K562 (cell line): Measurements from ENCODE around the gene PHF12. TPM values are rescaled to one million over a fixed set of nuclear protein-coding genes. Genes with fewer than 3 reads are reported as not detected.

ENCODE experiments used
- E2F3 ChIP-seq: fragments of 250-450 bp; sonication (Bioruptor Pico); IDR thresholded peaks from 2 replicates; pipeline ENCODE4 v1.4.0; 2020; ENCODE audit warnings: mild to moderate bottlenecking
- ELF1 ChIP-seq: fragments of 200-800 bp; sonication (Bioruptor generic); IDR thresholded peaks from 2 replicates; pipeline ENCODE4 v1.6.1; 2016; ENCODE audit warnings: missing genetic modification characterization, missing compliant biosample characterization
- FOSL1 ChIP-seq: fragments of 200-800 bp; sonication (Bioruptor generic); conservative IDR thresholded peaks from 2 replicates; pipeline ENCODE4 v1.6.1; 2016; ENCODE audit warnings: missing genetic modification characterization, missing compliant biosample characterization
- L3MBTL2 ChIP-seq: fragments of 450-650 bp; IDR thresholded peaks from 2 replicates; pipeline ENCODE4 v1.6.1; 2016; ENCODE audit warnings: mild to moderate bottlenecking, moderate library complexity
- NFXL1 ChIP-seq: fragments of 450-650 bp; formaldehyde crosslinking; IDR thresholded peaks from 2 replicates; pipeline ENCODE4 v1.4.0; 2021; ENCODE audit warnings: mild to moderate bottlenecking
- NR2C2 ChIP-seq, 2 experiments: fragments of 200-800 bp in 1 of 2; sonication (Bioruptor generic) in 1 of 2; sonication (generic) in 1 of 2; formaldehyde crosslinking in 1 of 2; IDR thresholded peaks; 2 replicates each; pipeline versions ENCODE4 v1.6.1 to v1.8.0; 2016 to 2022; ENCODE audit warnings: mild to moderate bottlenecking in 1 of 2, missing compliant biosample characterization in 1 of 2, missing genetic modification characterization in 1 of 2, missing genetic modification reagents in 1 of 2
- NRF1 ChIP-seq, 2 experiments: fragments of 450-650 bp; IDR thresholded peaks in 1 of 2; conservative IDR thresholded peaks in 1 of 2; 2 replicates each; pipeline ENCODE4 v1.6.1; 2014; ENCODE audit warnings: mild to moderate bottlenecking in 2 of 2
- PHB2 ChIP-seq: fragments of 450-650 bp; IDR thresholded peaks from 2 replicates; pipeline ENCODE4 v1.6.1; 2017; ENCODE audit warnings: low read depth
- PHF21A ChIP-seq: fragments of 450-650 bp; IDR thresholded peaks from 2 replicates; pipeline ENCODE4 v1.6.1; 2017; ENCODE audit warnings: low read depth, borderline replicate concordance
- PML ChIP-seq: IDR thresholded peaks from 2 replicates; pipeline ENCODE4 v1.6.1; 2012; ENCODE audit warnings: low read length, inconsistent platforms
- POLR2H ChIP-seq: IDR thresholded peaks from 2 replicates; pipeline ENCODE4 v1.6.1; 2016; ENCODE audit warnings: missing genetic modification characterization, low read depth, mild to moderate bottlenecking, control low read depth, missing compliant biosample characterization, moderate library complexity
- PTBP1 ChIP-seq: fragments of 200-400 bp; formaldehyde crosslinking; IDR thresholded peaks from 2 replicates; pipeline ENCODE4 v1.6.1; 2017; ENCODE audit warnings: low read depth, low read length
- RNF2 ChIP-seq: sonication (generic); IDR thresholded peaks from 2 replicates; pipeline ENCODE4 v1.6.1; 2016
- SMARCB1 ChIP-seq: IDR thresholded peaks from 2 replicates; pipeline ENCODE4 v1.6.1; 2011; ENCODE audit warnings: improper control_type of control experiment, low read depth; ENCODE audit not compliant: insufficient read length
- ZNF165 ChIP-seq: fragments of 250-450 bp; sonication (Bioruptor Pico); IDR thresholded peaks from 2 replicates; pipeline ENCODE4 v1.4.0; 2020; ENCODE audit warnings: borderline replicate concordance
- ZNF354B ChIP-seq: fragments of 250-450 bp; sonication (Bioruptor Pico); IDR thresholded peaks from 2 replicates; pipeline ENCODE4 v1.4.0; 2020
- ZNF644 ChIP-seq: fragments of 200-800 bp; sonication (Bioruptor generic); IDR thresholded peaks from 2 replicates; pipeline ENCODE4 v1.6.1; 2016; ENCODE audit warnings: low read depth, missing genetic modification characterization, missing compliant biosample characterization
- ZNF695 ChIP-seq: fragments of 450-650 bp; formaldehyde crosslinking; IDR thresholded peaks from 2 replicates; pipeline ENCODE4 v1.4.0; 2020; ENCODE audit warnings: mild to moderate bottlenecking, moderate library complexity
- polyA plus RNA-seq, 8 experiments: library from polyadenylated mRNA; depleted of rRNA in 4 of 8; stranded (reverse) in 5 of 8; unstranded in 3 of 8; fragments of >200 nt; fragmentation: Nextera tagmentation in 2 of 8; fragmentation: Illumina TruSeq in 1 of 8; extraction: Ambion mirVana in 2 of 8; extraction: Trizol in 1 of 8; gene quantifications; 2 replicates each; pipeline versions ENCODE4 v1.2.1 to v1.2.3, GENCODE V29; 2011 to 2014; ENCODE audit warnings: inconsistent platforms in 1 of 8, missing spikeins in 1 of 8
- total RNA-seq, 7 experiments: library from RNA; depleted of rRNA in 6 of 7; stranded (reverse); fragments of >200 nt in 6 of 7; fragmentation: Illumina TruSeq in 2 of 7; extraction: Trizol in 2 of 7; gene quantifications; 2 replicates each; pipeline versions ENCODE4 v1.2.1 to v1.2.3, GENCODE V29; 2011 to 2021; ENCODE audit warnings: low replicate concordance in 1 of 7
- TF ChIP-seq, protein P1 (sequence below): sonication (generic); formaldehyde crosslinking; IDR thresholded peaks from 2 replicates; pipeline ENCODE4 v1.8.0; 2022; ENCODE audit warnings: mild to moderate bottlenecking, missing genetic modification reagents, borderline replicate concordance
- TF ChIP-seq, protein P2 (sequence below): fragments of 250-450 bp; sonication (Bioruptor Pico); IDR thresholded peaks from 2 replicates; pipeline ENCODE4 v1.4.0; 2020; ENCODE audit warnings: mild to moderate bottlenecking
- TF ChIP-seq, protein P3 (sequence below): fragments of 250-450 bp; sonication (Bioruptor Pico); IDR thresholded peaks from 2 replicates; pipeline ENCODE4 v1.6.1; 2021; ENCODE audit warnings: mild to moderate bottlenecking
- TF ChIP-seq, protein P4 (sequence below), 2 experiments: IDR thresholded peaks; 2 replicates each; pipeline ENCODE4 v1.6.1; 2012; ENCODE audit warnings: improper control_type of control experiment in 2 of 2, low read depth in 2 of 2, low read length in 2 of 2, borderline replicate concordance in 1 of 2

Gene PHF12
- total and polyA plus RNA-seq, 9 of the 15 experiments (the other 6 are each of a cell fraction or from before 2014, with no cell fraction given): 0.82 to 31.3 (median 13.5) TPM

DNA sequence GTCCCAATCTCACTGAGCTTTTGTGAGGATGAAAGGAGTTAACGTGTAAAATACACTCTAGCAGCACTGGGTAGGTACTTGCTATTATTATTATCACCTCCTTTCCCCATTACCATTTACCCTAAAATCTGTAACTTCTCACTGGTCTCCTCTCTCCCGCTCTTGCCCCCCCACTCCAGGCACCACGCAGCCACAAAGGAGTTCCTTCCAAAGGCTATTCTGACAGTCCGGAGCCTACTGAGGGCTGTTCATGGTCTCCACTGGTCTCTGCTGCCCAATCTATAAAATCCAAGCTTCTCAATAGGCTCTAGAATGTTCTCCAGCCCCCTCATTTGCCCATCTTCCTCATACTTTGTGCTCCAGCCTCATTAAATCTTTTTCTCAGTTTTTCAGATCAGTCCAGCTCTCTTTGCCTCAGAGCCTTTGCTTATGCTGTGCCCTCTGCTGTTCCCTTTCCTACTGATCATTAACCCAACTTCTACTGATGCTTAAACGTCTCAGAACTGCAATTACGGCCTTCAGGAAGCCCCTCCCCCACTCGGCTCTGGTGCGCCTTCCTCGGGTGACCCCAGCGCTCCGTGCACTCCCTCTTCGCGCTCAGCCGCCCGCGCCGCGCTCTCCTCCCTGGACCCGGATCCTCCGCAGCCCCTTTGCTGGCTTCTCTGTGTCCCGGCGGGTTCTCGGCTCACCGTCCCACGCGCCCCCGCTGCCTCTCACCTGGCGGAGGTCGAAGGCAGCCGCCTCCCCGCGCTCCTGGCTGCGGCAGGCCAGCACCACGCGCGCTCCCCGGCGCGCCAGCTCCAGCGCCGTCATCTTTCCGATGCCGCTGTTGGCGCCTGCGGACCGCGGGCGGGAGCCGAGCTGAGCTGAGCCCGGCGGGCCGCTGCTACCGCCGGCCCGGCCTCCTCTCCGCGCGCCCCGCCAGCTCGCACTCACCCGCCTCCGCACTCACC is 49.2 kb downstream of the PHF12 start (continued):
- TF ChIP-seq, protein P1, sequence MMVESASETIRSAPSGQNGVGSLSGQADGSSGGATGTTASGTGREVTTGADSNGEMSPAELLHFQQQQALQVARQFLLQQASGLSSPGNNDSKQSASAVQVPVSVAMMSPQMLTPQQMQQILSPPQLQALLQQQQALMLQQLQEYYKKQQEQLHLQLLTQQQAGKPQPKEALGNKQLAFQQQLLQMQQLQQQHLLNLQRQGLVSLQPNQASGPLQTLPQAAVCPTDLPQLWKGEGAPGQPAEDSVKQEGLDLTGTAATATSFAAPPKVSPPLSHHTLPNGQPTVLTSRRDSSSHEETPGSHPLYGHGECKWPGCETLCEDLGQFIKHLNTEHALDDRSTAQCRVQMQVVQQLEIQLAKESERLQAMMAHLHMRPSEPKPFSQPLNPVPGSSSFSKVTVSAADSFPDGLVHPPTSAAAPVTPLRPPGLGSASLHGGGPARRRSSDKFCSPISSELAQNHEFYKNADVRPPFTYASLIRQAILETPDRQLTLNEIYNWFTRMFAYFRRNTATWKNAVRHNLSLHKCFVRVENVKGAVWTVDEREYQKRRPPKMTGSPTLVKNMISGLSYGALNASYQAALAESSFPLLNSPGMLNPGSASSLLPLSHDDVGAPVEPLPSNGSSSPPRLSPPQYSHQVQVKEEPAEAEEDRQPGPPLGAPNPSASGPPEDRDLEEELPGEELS (CRISPR knock-in tag): no peak
- TF ChIP-seq ZNF695 (CRISPR knock-in tag) (no peak), RNF2 (0 out of 2 replicates have a peak, but pooled peaks have one; percentile 33), PTBP1 (0 out of 2 replicates have a peak, but pooled peaks have one; percentile 0), E2F3 (no peak), NFXL1 (CRISPR knock-in tag) (no peak), L3MBTL2 (no peak), SMARCB1 (no peak), POLR2H (tag) (no peak), ELF1 (tag) (no peak), PML (peak; percentile 19; the same call in 1 of the 2 replicates), ZNF644 (tag) (no peak), PHF21A (no peak), FOSL1 (no peak), PHB2 (no peak), ZNF354B (CRISPR knock-in tag) (no peak), NR2C2 (CRISPR knock-in tag; IDR thresholded peaks at IDR 0.05) (no peak), NR2C2 (tag; IDR thresholded peaks at IDR 0.05) (peak; percentile 91), NRF1 (conservative IDR thresholded peaks at IDR 0.05 in 1 of 2, IDR thresholded peaks at IDR 0.05 in 1 of 2) (no peak), ZNF165 (CRISPR knock-in tag) (no peak)
- TF ChIP-seq, protein P2, sequence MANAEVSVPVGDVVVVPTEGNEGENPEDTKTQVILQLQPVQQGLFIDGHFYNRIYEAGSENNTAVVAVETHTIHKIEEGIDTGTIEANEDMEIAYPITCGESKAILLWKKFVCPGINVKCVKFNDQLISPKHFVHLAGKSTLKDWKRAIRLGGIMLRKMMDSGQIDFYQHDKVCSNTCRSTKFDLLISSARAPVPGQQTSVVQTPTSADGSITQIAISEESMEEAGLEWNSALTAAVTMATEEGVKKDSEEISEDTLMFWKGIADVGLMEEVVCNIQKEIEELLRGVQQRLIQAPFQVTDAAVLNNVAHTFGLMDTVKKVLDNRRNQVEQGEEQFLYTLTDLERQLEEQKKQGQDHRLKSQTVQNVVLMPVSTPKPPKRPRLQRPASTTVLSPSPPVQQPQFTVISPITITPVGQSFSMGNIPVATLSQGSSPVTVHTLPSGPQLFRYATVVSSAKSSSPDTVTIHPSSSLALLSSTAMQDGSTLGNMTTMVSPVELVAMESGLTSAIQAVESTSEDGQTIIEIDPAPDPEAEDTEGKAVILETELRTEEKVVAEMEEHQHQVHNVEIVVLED (CRISPR knock-in tag): no peak
- TF ChIP-seq, protein P3, sequence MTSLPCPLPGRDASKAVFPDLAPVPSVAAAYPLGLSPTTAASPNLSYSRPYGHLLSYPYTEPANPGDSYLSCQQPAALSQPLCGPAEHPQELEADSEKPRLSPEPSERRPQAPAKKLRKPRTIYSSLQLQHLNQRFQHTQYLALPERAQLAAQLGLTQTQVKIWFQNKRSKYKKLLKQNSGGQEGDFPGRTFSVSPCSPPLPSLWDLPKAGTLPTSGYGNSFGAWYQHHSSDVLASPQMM (CRISPR knock-in tag): no peak
- TF ChIP-seq, protein P4, sequence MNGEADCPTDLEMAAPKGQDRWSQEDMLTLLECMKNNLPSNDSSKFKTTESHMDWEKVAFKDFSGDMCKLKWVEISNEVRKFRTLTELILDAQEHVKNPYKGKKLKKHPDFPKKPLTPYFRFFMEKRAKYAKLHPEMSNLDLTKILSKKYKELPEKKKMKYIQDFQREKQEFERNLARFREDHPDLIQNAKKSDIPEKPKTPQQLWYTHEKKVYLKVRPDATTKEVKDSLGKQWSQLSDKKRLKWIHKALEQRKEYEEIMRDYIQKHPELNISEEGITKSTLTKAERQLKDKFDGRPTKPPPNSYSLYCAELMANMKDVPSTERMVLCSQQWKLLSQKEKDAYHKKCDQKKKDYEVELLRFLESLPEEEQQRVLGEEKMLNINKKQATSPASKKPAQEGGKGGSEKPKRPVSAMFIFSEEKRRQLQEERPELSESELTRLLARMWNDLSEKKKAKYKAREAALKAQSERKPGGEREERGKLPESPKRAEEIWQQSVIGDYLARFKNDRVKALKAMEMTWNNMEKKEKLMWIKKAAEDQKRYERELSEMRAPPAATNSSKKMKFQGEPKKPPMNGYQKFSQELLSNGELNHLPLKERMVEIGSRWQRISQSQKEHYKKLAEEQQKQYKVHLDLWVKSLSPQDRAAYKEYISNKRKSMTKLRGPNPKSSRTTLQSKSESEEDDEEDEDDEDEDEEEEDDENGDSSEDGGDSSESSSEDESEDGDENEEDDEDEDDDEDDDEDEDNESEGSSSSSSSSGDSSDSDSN (IDR thresholded peaks at IDR 0.05; ENCODE audit: borderline replicate concordance in 1 of 2, low read depth in 2 of 2, low read length in 2 of 2): peak; percentile 15 to 44; a peak in 2 of 4 replicates
